Mesothelial cell of epicardium (in vitro differentiated cells): ENCODE measurements around the gene TNFSF10. TPM values are rescaled to one million over a fixed set of nuclear protein-coding genes. Genes with fewer than 3 reads are reported as not detected.

Experiments used
- DNase-seq, 2 experiments: peaks; one replicate each; pipeline ENCODE4 v3.0.0; 2021; ENCODE audit warnings: low spot score in 2 of 2; ENCODE audit not compliant: unreplicated experiment in 2 of 2
- H3K27ac Mint-ChIP-seq: 2 replicates; pipeline ENCODE4 v1.8.0; 2021; ENCODE audit warnings: mixed read lengths
- H3K27me3 Mint-ChIP-seq: 2 replicates; pipeline ENCODE4 v1.8.0; 2021; ENCODE audit warnings: low read depth, mixed read lengths
- H3K36me3 Mint-ChIP-seq: 2 replicates; pipeline ENCODE4 v1.8.0; 2021; ENCODE audit warnings: mixed read lengths
- H3K4me1 Mint-ChIP-seq: 2 replicates; pipeline ENCODE4 v1.8.0; 2021; ENCODE audit warnings: mixed read lengths
- H3K4me3 Mint-ChIP-seq: 2 replicates; pipeline ENCODE4 v1.8.0; 2021; ENCODE audit warnings: mild to moderate bottlenecking, moderate library complexity, mixed read lengths
- H3K9me3 Mint-ChIP-seq: 2 replicates; pipeline ENCODE4 v1.8.0; 2021; ENCODE audit warnings: mixed read lengths
- CTCF ChIP-seq: fragments of 200-600 bp; sonication (generic); IDR thresholded peaks from one replicate; pipeline ENCODE4 v1.5.0; 2021; ENCODE audit warnings: antibody characterized with exemption; ENCODE audit not compliant: unreplicated experiment
- total RNA-seq: library from RNA; stranded (reverse); gene quantifications from 3 replicates; pipeline ENCODE4 v1.2.1, GENCODE V29; 2021

The TNFSF10 gene
- total RNA-seq, 1 donor from 2014 or later: 1.7 TPM

GRCh38 chr3:172549144-172549543 is 25.9 kb upstream of the TNFSF10 start:
- Mint-ChIP-seq H3K27me3 (no peaks in the 10 kb centered on the region), H3K9me3 (peaks cover 4% of the 10 kb centered on the region), H3K36me3 (no peaks in the 10 kb centered on the region), H3K4me1 (peaks cover 8% of the 10 kb centered on the region), H3K4me3 (no peak overlapping the region), H3K27ac (no peak overlapping the region)
- TF ChIP-seq CTCF: no peak
- DNase-seq: no peak

- no peak for DNase-seq
- Mint-ChIP-seq H3K27ac (no peak overlapping the region), H3K4me1 (peaks cover 21% of the 10 kb centered on the region), H3K36me3 (no peaks in the 10 kb centered on the region), H3K27me3 (no peaks in the 10 kb centered on the region), H3K4me3 (no peak overlapping the region), H3K9me3 (peaks cover 4% of the 10 kb centered on the region)
- no peak for TF ChIP-seq CTCF
These were observed 23.5 kb upstream of the TNFSF10 start for GRCh38 chr3:172546628-172547214.

- no peak overlapping the region for H3K4me3 Mint-ChIP-seq
- no peak for DNase-seq
- no peaks in the 10 kb centered on the region for H3K27me3 Mint-ChIP-seq
- no peak overlapping the region for H3K27ac Mint-ChIP-seq
- H3K36me3 Mint-ChIP-seq: no peaks in the 10 kb centered on the region
- H3K4me1 Mint-ChIP-seq: peaks cover 23% of the 10 kb centered on the region
- peaks cover 4% of the 10 kb centered on the region for H3K9me3 Mint-ChIP-seq
- no peak for TF ChIP-seq CTCF
These were observed 22.9 kb upstream of the TNFSF10 start for GRCh38 chr3:172546105-172546504.

DNA sequence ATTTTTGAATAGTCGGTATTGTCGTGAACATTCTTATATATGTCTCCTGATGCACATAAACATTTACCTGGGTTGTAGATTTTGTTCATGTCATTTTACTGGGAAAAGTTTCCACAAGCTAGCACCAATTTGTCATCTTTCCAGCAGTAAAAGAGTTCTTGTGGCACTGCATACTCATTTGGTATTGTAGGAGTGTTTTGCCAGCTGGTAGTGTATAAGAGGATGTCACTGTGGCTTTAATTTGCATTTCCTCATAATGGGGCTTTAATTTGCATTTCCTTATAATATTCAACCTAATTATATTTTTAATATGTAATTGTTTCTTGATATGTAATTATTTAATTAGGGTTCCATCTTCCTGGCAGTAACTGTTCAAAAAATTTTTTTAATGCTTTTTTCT is 21.2 kb upstream of the TNFSF10 start:
- H3K27me3 Mint-ChIP-seq: no peaks in the 10 kb centered on the region
- no peak for DNase-seq
- no peak for TF ChIP-seq CTCF
- H3K4me3 Mint-ChIP-seq: no peak overlapping the region
- H3K27ac Mint-ChIP-seq: no peak overlapping the region
- no peaks in the 10 kb centered on the region for H3K36me3 Mint-ChIP-seq
- peaks cover 28% of the 10 kb centered on the region for H3K4me1 Mint-ChIP-seq
- H3K9me3 Mint-ChIP-seq: peaks cover 7% of the 10 kb centered on the region

DNA sequence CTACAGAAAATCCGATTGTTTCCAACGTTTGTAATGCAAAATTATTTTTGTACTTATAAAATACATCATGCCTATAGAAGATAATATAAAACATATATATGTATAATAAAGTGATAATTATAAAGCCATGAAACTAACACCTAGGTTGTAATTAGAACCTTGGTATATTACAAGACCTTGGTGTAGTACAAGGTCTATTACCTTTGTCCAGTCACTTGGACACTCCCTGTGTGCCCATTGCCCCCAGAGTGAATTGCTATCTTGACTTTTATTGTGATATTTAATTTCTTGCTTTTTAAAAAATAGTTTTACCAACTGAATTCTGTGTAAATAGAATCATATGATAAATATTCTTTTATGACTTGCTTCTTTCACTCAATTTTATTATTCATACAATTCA is 20.7 kb upstream of the TNFSF10 start:
- H3K4me3 Mint-ChIP-seq: no peak overlapping the region
- no peaks in the 10 kb centered on the region for H3K36me3 Mint-ChIP-seq
- TF ChIP-seq CTCF: no peak
- peaks cover 28% of the 10 kb centered on the region for H3K4me1 Mint-ChIP-seq
- H3K9me3 Mint-ChIP-seq: peaks cover 12% of the 10 kb centered on the region
- H3K27me3 Mint-ChIP-seq: no peaks in the 10 kb centered on the region
- no peak overlapping the region for H3K27ac Mint-ChIP-seq
- DNase-seq: no peak

DNA sequence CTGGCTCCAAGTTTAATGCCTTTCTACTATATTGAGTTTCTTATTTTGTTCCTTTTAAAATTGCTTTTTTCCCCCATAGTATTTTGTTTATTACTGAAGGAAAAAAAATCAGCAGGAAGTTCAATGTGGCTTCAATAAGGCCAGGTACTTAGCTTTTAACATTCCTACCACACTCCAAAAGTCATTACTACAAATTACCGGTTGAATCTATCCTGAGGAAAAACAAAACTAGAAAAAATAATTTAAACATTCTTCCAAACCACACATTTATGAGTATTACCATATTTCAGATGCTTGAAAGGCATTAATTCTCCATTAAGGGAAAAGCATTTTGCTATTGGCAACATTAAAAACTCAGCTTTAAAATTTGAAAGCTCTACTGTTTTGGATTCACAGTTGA is 20.2 kb upstream of the TNFSF10 start:
- H3K9me3 Mint-ChIP-seq: peaks cover 13% of the 10 kb centered on the region
- TF ChIP-seq CTCF: no peak
- H3K27ac Mint-ChIP-seq: peak overlapping the region; percentile 34
- H3K36me3 Mint-ChIP-seq: no peaks in the 10 kb centered on the region
- H3K27me3 Mint-ChIP-seq: no peaks in the 10 kb centered on the region
- no peak for DNase-seq
- peaks cover 28% of the 10 kb centered on the region for H3K4me1 Mint-ChIP-seq
- no peak overlapping the region for H3K4me3 Mint-ChIP-seq
